ENCODE results near the gene SP8. TPM values are rescaled to one million over a fixed set of nuclear protein-coding genes. Genes with fewer than 3 reads are reported as not detected.

The SP8 gene
- polyA plus RNA-seq, 1 of the 3 experiments (the other 2 are of a cell fraction): not detected

DNA sequence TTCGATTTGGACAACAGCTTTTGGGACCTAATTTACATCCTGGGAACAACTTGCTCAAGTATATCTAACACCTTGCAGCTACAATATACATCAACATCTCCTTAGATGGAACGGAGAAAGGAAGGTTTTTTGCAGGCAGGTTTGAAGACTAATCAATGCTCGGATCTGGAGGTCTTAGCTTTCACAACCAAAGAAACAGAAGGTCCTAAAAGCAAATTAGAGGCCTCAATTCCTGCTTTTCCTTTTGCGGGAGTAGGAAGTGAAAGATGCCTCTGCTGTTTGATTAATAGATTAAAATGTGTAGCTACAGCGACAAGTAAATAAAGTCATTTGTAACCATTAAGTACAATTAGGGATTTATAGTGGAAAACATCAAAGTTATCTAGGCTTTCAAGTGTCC is 3.7 kb upstream of the SP8 start:
- H3K4me1 ChIP-seq (ENCODE audit: control insufficient read depth in 1 of 2, insufficient read depth in 2 of 2, low read depth in 1 of 2, low read length in 1 of 2): peaks cover 0 to 4% of the 10 kb centered on the region in 2 experiments; a peak in 1 of 4 replicates
- H3K79me2 ChIP-seq (ENCODE audit: insufficient read depth): no peaks in the 10 kb centered on the region
- H4K20me1 ChIP-seq (ENCODE audit: insufficient read depth): no peaks in the 10 kb centered on the region
- H3K36me3 ChIP-seq (replicated peaks in 1 of 2; ENCODE audit: control insufficient read depth in 1 of 2, insufficient read depth in 2 of 2, low read length in 1 of 2): no peaks in the 10 kb centered on the region
- H3K4me3 ChIP-seq (ENCODE audit: low read depth in 2 of 2, low read length in 1 of 2): no peak overlapping the region
- no peaks in the 10 kb centered on the region for H3K9me3 ChIP-seq
- no peaks in the 10 kb centered on the region for H3F3A ChIP-seq (replicated peaks; ENCODE audit: insufficient read depth)
- no peak overlapping the region for H3K27ac ChIP-seq (ENCODE audit: low read depth in 2 of 2, low read length in 1 of 2)
- no peak overlapping the region for H3K4me2 ChIP-seq
- H2AFZ ChIP-seq (ENCODE audit: low read depth): no peak overlapping the region
- no peak overlapping the region for H3K9ac ChIP-seq
- ChIA-PET POLR2A (no interaction called here), CTCF (interaction anchor here (0.6 to 2.3 kb wide), 6 partner anchors 10 to 464 kb away, joined by 3 to 6 read pairs (median 3); no protein-coding TSS in a partner anchor)
- 4% methylated on average over 5 of the region's 5 CpGs for WGBS (ENCODE audit: low lambda C conversion rate)
- TF ChIP-seq SIN3A (IDR thresholded peaks at IDR 0.05; ENCODE audit: borderline replicate concordance, low read depth, low read length) (no peak), RAD21 (IDR thresholded peaks at IDR 0.05; ENCODE audit: low read length) (no peak), GATA2 (CRISPR knock-in tag; IDR thresholded peaks at IDR 0.05) (no peak), TCF12 (IDR thresholded peaks at IDR 0.05) (no peak), EP300 (IDR thresholded peaks at IDR 0.05; ENCODE audit: borderline replicate concordance in 1 of 2, low read depth in 1 of 2, low read length in 1 of 2) (no peak), FOXJ3 (CRISPR knock-in tag; IDR thresholded peaks at IDR 0.05) (no peak), SMC3 (IDR thresholded peaks at IDR 0.05; ENCODE audit: low read depth, low read length) (no peak), EZH2phosphoT487 (IDR thresholded peaks at IDR 0.05; ENCODE audit: borderline replicate concordance, low read depth) (no peak; the same call in 1 of the 2 replicates), CHD2 (IDR thresholded peaks at IDR 0.05; ENCODE audit: low read length, partially characterized antibody) (no peak), TAF1 (IDR thresholded peaks at IDR 0.05; ENCODE audit: borderline replicate concordance, low read depth, low read length) (no peak), RCOR1 (IDR thresholded peaks at IDR 0.05; ENCODE audit: low read length) (no peak), NFIC (IDR thresholded peaks at IDR 0.05; ENCODE audit: borderline replicate concordance) (no peak), FOSL2 (IDR thresholded peaks at IDR 0.05; ENCODE audit: borderline replicate concordance, low read depth) (no peak), FOXM1 (IDR thresholded peaks at IDR 0.05; ENCODE audit: low read depth) (no peak), RXRA (IDR thresholded peaks at IDR 0.05; ENCODE audit: borderline replicate concordance, low read depth) (no peak)
- TF ChIP-seq, protein P1, sequence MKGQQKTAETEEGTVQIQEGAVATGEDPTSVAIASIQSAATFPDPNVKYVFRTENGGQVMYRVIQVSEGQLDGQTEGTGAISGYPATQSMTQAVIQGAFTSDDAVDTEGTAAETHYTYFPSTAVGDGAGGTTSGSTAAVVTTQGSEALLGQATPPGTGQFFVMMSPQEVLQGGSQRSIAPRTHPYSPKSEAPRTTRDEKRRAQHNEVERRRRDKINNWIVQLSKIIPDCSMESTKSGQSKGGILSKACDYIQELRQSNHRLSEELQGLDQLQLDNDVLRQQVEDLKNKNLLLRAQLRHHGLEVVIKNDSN (IDR thresholded peaks at IDR 0.05; ENCODE audit: borderline replicate concordance, low read depth): no peak
- TF ChIP-seq, protein P2, sequence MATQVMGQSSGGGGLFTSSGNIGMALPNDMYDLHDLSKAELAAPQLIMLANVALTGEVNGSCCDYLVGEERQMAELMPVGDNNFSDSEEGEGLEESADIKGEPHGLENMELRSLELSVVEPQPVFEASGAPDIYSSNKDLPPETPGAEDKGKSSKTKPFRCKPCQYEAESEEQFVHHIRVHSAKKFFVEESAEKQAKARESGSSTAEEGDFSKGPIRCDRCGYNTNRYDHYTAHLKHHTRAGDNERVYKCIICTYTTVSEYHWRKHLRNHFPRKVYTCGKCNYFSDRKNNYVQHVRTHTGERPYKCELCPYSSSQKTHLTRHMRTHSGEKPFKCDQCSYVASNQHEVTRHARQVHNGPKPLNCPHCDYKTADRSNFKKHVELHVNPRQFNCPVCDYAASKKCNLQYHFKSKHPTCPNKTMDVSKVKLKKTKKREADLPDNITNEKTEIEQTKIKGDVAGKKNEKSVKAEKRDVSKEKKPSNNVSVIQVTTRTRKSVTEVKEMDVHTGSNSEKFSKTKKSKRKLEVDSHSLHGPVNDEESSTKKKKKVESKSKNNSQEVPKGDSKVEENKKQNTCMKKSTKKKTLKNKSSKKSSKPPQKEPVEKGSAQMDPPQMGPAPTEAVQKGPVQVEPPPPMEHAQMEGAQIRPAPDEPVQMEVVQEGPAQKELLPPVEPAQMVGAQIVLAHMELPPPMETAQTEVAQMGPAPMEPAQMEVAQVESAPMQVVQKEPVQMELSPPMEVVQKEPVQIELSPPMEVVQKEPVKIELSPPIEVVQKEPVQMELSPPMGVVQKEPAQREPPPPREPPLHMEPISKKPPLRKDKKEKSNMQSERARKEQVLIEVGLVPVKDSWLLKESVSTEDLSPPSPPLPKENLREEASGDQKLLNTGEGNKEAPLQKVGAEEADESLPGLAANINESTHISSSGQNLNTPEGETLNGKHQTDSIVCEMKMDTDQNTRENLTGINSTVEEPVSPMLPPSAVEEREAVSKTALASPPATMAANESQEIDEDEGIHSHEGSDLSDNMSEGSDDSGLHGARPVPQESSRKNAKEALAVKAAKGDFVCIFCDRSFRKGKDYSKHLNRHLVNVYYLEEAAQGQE (IDR thresholded peaks at IDR 0.05; ENCODE audit: low read depth, low read length): no peak
- DNase-seq: no peak
- H3K27me3 ChIP-seq (ENCODE audit: insufficient read depth): peaks cover 96% of the 10 kb centered on the region
- H3K9me2 ChIP-seq: no peaks in the 10 kb centered on the region
